Type B pancreatic cell (in vitro differentiated cells): ENCODE results near the gene ZNF747. TPM values are rescaled to one million over a fixed set of nuclear protein-coding genes. Genes with fewer than 3 reads are reported as not detected.

ENCODE experiments used
- DNase-seq: peaks from one replicate; pipeline ENCODE4 v3.0.0; 2021; ENCODE audit warnings: mixed read lengths; ENCODE audit not compliant: unreplicated experiment; ENCODE audit errors: extremely low spot score
- H3K27ac Mint-ChIP-seq: 2 replicates; pipeline ENCODE4 v1.8.0; 2021; ENCODE audit warnings: mild to moderate bottlenecking, mixed read lengths
- H3K27me3 Mint-ChIP-seq: 2 replicates; pipeline ENCODE4 v1.8.0; 2021; ENCODE audit warnings: mixed read lengths
- H3K36me3 Mint-ChIP-seq: 2 replicates; pipeline ENCODE4 v1.8.0; 2021; ENCODE audit warnings: mixed read lengths
- H3K4me1 Mint-ChIP-seq: one replicate; pipeline ENCODE4 v1.8.0; 2021; ENCODE audit warnings: mixed read lengths; ENCODE audit not compliant: unreplicated experiment
- H3K4me3 Mint-ChIP-seq: 2 replicates; pipeline ENCODE4 v1.8.0; 2021; ENCODE audit warnings: mild to moderate bottlenecking, mixed read lengths
- H3K9me3 Mint-ChIP-seq: 2 replicates; pipeline ENCODE4 v1.8.0; 2021; ENCODE audit warnings: mixed read lengths
- CTCF ChIP-seq: fragments of 200-600 bp; sonication (generic); conservative IDR thresholded peaks from 2 replicates; pipeline ENCODE4 v1.5.0; 2021; ENCODE audit warnings: antibody characterized with exemption, mild to moderate bottlenecking
- total RNA-seq: library from RNA; stranded (reverse); gene quantifications from 2 replicates; pipeline ENCODE4 v1.2.1, GENCODE V29; 2021; ENCODE audit warnings: low replicate concordance

Gene ZNF747
- total RNA-seq, 1 donor from 2014 or later = 11.4 TPM

DNA sequence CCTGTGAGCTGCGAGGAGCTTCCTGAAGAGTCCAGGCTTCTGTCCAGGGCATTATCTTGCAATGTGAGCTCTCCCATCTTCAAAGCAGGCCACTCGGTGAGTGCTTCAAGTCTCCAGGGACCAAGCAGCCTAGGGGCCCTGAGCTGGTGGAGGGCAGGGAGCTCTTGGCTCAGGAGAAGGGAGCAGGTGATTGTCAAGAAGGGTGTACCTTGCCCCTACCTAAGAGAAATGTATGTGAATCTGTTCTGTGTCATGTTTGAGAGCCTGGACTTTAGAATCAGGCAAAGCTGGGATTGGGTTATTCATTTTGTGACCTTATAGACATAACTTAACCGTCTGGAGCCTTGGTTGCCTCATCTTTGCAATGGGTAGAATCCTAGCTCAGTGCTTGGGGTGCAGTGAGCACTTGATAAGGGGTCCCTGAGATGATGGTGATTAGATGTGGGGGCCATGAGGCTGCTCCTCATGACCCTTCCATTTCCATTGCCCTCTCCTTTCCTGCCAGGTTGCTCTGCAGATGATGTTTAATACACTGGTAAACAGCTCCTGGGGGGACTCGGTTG is 24.2 kb downstream of the ZNF747 start:
- no peak for DNase-seq
- no peaks in the 10 kb centered on the region for H3K27me3 Mint-ChIP-seq
- H3K9me3 Mint-ChIP-seq = no peaks in the 10 kb centered on the region
- TF ChIP-seq CTCF = no peak
- H3K36me3 Mint-ChIP-seq = no peaks in the 10 kb centered on the region
- no peaks in the 10 kb centered on the region for H3K4me1 Mint-ChIP-seq
- H3K4me3 Mint-ChIP-seq = no peak overlapping the region
- no peak overlapping the region for H3K27ac Mint-ChIP-seq

DNA sequence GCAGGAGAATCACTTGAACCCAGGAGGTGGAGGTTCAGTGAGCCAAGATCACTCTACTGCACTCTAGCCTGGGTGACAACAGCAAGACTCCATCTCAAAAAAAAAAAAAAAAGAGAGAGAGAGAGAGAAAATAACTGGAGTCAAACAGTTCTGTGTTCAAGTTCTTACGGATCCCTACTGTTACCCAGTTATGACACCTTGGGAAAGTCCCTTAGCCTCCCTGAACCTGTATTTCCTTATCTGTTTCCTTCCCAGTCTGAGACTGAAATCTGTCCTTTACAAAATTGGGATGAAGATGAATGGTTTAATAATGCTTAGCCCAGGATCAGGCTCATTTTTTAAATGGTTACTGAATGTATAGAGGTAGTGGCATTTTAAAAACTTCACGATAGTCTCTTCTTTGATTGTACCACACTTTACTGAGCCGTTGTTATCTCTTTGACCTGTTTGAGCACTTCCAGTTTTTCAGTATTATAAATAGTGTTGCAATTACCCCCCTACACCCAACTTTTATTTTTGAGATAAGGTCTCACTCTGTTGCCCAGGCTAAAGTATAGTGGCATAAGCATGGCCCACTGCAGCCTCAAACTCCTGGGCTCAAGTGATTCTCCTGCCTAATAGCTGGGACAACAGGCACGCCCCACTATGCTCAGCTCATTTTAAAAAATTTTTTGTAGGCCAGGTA is 25.4 kb downstream of the ZNF747 start:
- DNase-seq = no peak
- Mint-ChIP-seq H3K4me1 (no peaks in the 10 kb centered on the region), H3K27ac (no peak overlapping the region), H3K9me3 (no peaks in the 10 kb centered on the region), H3K36me3 (no peaks in the 10 kb centered on the region), H3K27me3 (no peaks in the 10 kb centered on the region), H3K4me3 (no peak overlapping the region)
- no peak for TF ChIP-seq CTCF

DNA sequence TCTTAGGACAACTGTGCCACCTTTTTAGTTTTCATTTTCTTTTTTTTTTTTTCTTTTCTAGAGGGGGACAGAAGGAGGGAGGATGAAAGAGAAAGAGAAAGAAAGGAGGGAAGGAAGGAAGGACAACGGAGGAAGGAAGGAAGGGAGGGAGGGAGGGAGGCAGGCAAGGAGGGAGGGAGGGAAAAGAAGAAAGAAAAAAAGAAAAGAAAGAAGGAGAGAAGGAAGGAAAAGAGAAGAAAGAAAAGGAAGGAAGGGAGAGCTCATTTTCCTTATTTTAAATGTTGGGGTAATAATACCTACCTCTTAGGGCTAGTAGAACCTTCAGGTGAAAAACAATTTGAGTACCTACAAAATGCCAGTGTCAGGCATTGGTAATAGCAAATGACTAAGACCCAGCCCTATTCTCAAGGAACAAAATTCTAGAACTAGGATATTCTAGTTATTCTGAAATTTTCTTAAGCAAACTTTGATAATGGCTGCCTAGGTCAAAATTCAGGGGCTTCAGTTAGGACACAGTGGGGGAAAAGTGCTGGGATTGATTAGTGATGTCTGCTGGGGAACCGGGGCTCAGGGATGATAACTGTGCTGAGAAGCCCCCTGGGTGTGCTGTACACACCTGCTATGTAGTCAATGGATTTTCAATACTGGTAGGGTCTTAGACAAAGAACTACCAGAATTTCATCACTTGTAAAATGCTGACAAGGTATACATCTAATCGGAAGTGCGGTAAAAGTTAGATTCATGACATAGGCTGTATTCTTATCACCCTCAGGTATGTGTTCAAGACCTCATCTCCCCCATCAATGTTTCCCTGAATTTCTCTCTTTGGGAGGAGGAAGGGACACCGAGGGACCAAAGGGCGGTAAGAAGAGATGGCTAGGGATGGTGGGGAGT is 31.0 kb downstream of the ZNF747 start:
- no peak overlapping the region for H3K27ac Mint-ChIP-seq
- no peak for TF ChIP-seq CTCF
- no peaks in the 10 kb centered on the region for H3K4me1 Mint-ChIP-seq
- no peak overlapping the region for H3K4me3 Mint-ChIP-seq
- no peak for DNase-seq
- peaks cover 9% of the 10 kb centered on the region for H3K27me3 Mint-ChIP-seq
- H3K36me3 Mint-ChIP-seq = no peaks in the 10 kb centered on the region
- no peaks in the 10 kb centered on the region for H3K9me3 Mint-ChIP-seq

DNA sequence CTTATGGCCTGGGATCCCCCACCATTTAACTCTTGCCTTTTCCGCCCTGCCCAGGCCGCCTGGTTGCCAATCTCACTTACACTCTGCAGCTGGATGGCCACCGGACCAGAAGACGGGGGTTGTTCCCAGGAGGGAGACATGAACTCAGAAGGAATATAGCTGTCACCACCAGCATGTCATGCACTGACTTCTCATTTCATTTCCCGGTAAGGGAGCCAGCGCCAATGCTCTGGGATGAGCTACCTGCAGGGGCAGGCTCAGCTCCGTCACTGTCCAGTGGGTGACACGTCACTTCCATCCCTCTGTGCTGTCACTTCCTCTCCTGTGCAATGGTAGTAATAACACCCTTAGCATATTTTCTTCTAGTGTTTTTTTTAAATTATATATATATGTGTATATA is 35.4 kb downstream of the ZNF747 start:
- DNase-seq = no peak
- no peak for TF ChIP-seq CTCF
- H3K4me1 Mint-ChIP-seq = peaks cover 3% of the 10 kb centered on the region
- H3K27me3 Mint-ChIP-seq = peaks cover 9% of the 10 kb centered on the region
- H3K9me3 Mint-ChIP-seq = no peaks in the 10 kb centered on the region
- H3K36me3 Mint-ChIP-seq = no peaks in the 10 kb centered on the region
- H3K4me3 Mint-ChIP-seq = no peak overlapping the region
- H3K27ac Mint-ChIP-seq = no peak overlapping the region

- no peaks in the 10 kb centered on the region for H3K9me3 Mint-ChIP-seq
- H3K4me1 Mint-ChIP-seq = peaks cover 6% of the 10 kb centered on the region
- no peaks in the 10 kb centered on the region for H3K36me3 Mint-ChIP-seq
- DNase-seq = no peak
- H3K27ac Mint-ChIP-seq = no peak overlapping the region
- H3K4me3 Mint-ChIP-seq = no peak overlapping the region
- TF ChIP-seq CTCF = no peak
- H3K27me3 Mint-ChIP-seq = peaks cover 3% of the 10 kb centered on the region
These were observed 39.9 kb downstream of the ZNF747 start for GRCh38 chr16:30494709-30495108.
